ENCODE data around the gene TRMT13. TPM values are rescaled to one million over a fixed set of nuclear protein-coding genes. Genes with fewer than 3 reads are reported as not detected.

The TRMT13 gene
- total RNA-seq, 1 experiment from 2014 or later: 19.4 TPM

- Histone ChIP-seq H2BK20ac (ENCODE audit: low read depth, low read length, poor library complexity, severe bottlenecking) (no peak overlapping the region), H3K27me3 (ENCODE audit: insufficient read depth, low read length) (no peaks in the 10 kb centered on the region), H2BK120ac (ENCODE audit: low read depth, low read length, poor library complexity, severe bottlenecking) (no peak overlapping the region), H3T11ph (ENCODE audit: low read length) (no peak overlapping the region), H2AK5ac (ENCODE audit: insufficient read length, low read length) (no peak overlapping the region), H3K18ac (ENCODE audit: insufficient read length, low read depth, low read length) (no peak overlapping the region), H4K20me1 (ENCODE audit: control insufficient read depth, insufficient read depth, insufficient read length) (no peaks in the 10 kb centered on the region), H4K8ac (replicated peaks; ENCODE audit: insufficient read length, low read depth, low read length) (no peak overlapping the region), H2BK15ac (ENCODE audit: low read depth, low read length) (no peak overlapping the region), H3K23me2 (ENCODE audit: insufficient read length, low read depth, low read length, poor library complexity, severe bottlenecking) (no peaks in the 10 kb centered on the region), H3K27ac (ENCODE audit: insufficient read length, low read depth, low read length) (no peak overlapping the region), H3K9ac (ENCODE audit: extremely low read depth, insufficient read length, low read length) (no peak overlapping the region), H4K5ac (ENCODE audit: insufficient read length, low read depth, low read length) (no peak overlapping the region), H2BK12ac (ENCODE audit: insufficient read length, low read depth, low read length) (no peak overlapping the region), H4K91ac (ENCODE audit: insufficient read length, low read depth, low read length) (no peak overlapping the region), H3K14ac (ENCODE audit: insufficient read depth, low read length) (no peak overlapping the region), H3K4me2 (ENCODE audit: insufficient read depth, insufficient read length, low read length) (no peak overlapping the region), H3K79me1 (ENCODE audit: insufficient read depth, low read depth, low read length, poor library complexity, severe bottlenecking) (no peaks in the 10 kb centered on the region), H3K23ac (ENCODE audit: insufficient read length, low read depth, low read length) (no peak overlapping the region), H2AFZ (ENCODE audit: low read length) (no peak overlapping the region), H2BK5ac (ENCODE audit: insufficient read length, low read length) (no peak overlapping the region), H3K4me1 (ENCODE audit: insufficient read depth, low read length) (no peaks in the 10 kb centered on the region), H3K56ac (ENCODE audit: insufficient read length, low read depth, low read length) (no peak overlapping the region), H3K79me2 (ENCODE audit: insufficient read depth, low read length) (no peaks in the 10 kb centered on the region), H3K4ac (ENCODE audit: low read depth, low read length) (no peak overlapping the region), H3K9me3 (ENCODE audit: control insufficient read depth, low read depth, low read length) (no peaks in the 10 kb centered on the region)
- no peak for TF ChIP-seq CTCF (conservative IDR thresholded peaks at IDR 0.05)
- H3K27ac Mint-ChIP-seq: no peak overlapping the region
- DNase-seq: no peak
- H3K9me3 Mint-ChIP-seq: no peaks in the 10 kb centered on the region
- no peaks in the 10 kb centered on the region for H3K27me3 Mint-ChIP-seq (ENCODE audit: low read depth)
- no peak overlapping the region for H3K4me3 Mint-ChIP-seq
- peaks cover 28 to 76% (median 69%) of the 10 kb centered on the region in 3 experiments; a peak in 6 of 7 replicates for H3K36me3 Mint-ChIP-seq (ENCODE audit: insufficient read depth in 1 of 3, low read depth in 3 of 3)
- no CpG with 5 or more reads among the region's 2 CpGs for WGBS (ENCODE audit: extremely low coverage, insufficient read length, low lambda C conversion rate)
- no peaks in the 10 kb centered on the region for H3K4me1 Mint-ChIP-seq
Observed at GRCh38 chr1:100101564-100101963, 31.4 kb upstream of the TRMT13 start.

All from H9 (cell line).